HG03159 (cell line): Measurements from ENCODE around the gene FRA10AC1.

Experiments used
- ATAC-seq: cut with Tn5 transposase; IDR thresholded peaks from one replicate; pipeline ENCODE4 v1.9.1; 2021; ENCODE audit warnings: mild to moderate bottlenecking, moderate library complexity; ENCODE audit not compliant: unreplicated experiment

The FRA10AC1 gene

GRCh38 chr10:93630625-93631557, 71.5 kb downstream of the FRA10AC1 start:
- ATAC-seq: no peak

- ATAC-seq: no peak
These were observed 72.6 kb downstream of the FRA10AC1 start for GRCh38 chr10:93629647-93630305.

DNA sequence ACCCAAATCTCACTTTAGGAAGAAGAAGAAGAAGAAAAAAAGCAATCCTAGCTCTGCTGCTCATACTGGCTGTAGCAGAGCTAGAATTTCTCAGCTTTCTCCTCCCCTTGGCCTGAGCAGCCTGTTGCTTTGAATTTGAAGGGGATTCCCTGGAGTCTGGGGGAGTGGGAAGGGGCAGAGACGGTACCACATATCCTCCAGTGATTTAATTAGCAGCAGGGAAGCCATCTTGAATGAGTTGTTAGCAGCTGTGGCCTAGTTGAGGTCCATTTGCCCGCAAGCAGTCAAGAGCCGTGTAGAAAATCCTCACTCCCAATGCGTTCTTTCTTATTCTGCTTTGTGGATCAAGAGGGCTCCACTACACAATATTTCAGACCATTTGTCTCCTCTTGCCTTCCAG, 73.5 kb downstream of the FRA10AC1 start:
- no peak for ATAC-seq

- no peak for ATAC-seq
These were observed 79.5 kb downstream of the FRA10AC1 start for GRCh38 chr10:93622942-93623341.

DNA sequence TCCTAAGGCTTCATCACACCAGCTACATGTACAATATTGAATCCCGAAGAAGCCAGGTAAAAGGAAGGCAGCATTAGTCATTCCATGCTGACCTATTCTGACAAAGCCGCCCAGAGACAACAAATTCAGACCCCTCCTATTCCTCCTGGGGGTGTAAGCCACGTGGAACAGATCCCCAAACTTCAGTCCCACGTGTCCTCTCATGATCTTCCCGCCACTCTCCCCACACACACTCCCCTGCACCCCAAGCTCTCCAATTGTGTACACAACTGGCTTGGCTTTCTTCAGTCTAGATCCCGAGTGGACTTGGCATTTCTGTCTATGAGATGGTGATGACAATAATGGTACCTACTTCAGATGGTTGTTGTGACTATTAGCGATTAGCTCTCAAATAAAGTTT, 81.5 kb downstream of the FRA10AC1 start:
- ATAC-seq: no peak
